Measurements from ENCODE around the gene CACNG4. TPM values are rescaled to one million over a fixed set of nuclear protein-coding genes. Genes with fewer than 3 reads are reported as not detected.
A peak's percentile ranks its signal among the peaks of the same experiment; 100 is the strongest.

Gene CACNG4
- total RNA-seq, 1 donor from 2014 or later = not detected

GRCh38 chr17:66975188-66975587 is 10.7 kb downstream of the CACNG4 start:
- Histone ChIP-seq H3K36me3 (no peaks in the 10 kb centered on the region), H3K4me1 (peaks cover 40% of the 10 kb centered on the region), H3K9me3 (replicated peaks) (no peaks in the 10 kb centered on the region), H3K27me3 (ENCODE audit: low read depth) (peaks cover 52% of the 10 kb centered on the region), H3K4me3 (no peak overlapping the region), H3K27ac (replicated peaks) (no peak overlapping the region)
- no peak for TF ChIP-seq CTCF (IDR thresholded peaks at IDR 0.05; ENCODE audit: borderline replicate concordance)
- DNase-seq = no peak
- intact Hi-C loops (cut with micrococcal nuclease) = no loop called here

GRCh38 chr17:66975614-66976378 is 11.3 kb downstream of the CACNG4 start:
- H3K36me3 ChIP-seq = no peaks in the 10 kb centered on the region
- TF ChIP-seq CTCF (IDR thresholded peaks at IDR 0.05; ENCODE audit: borderline replicate concordance) = no peak
- no peak overlapping the region for H3K27ac ChIP-seq (replicated peaks)
- peaks cover 40% of the 10 kb centered on the region for H3K4me1 ChIP-seq
- intact Hi-C loops (cut with micrococcal nuclease) = no loop called here
- H3K9me3 ChIP-seq (replicated peaks) = no peaks in the 10 kb centered on the region
- peak; percentile 39 for DNase-seq
- H3K4me3 ChIP-seq = no peak overlapping the region
- peaks cover 51% of the 10 kb centered on the region for H3K27me3 ChIP-seq (ENCODE audit: low read depth)

- peaks cover 46% of the 10 kb centered on the region for H3K27me3 ChIP-seq (ENCODE audit: low read depth)
- H3K27ac ChIP-seq (replicated peaks) = no peak overlapping the region
- H3K4me1 ChIP-seq = peaks cover 40% of the 10 kb centered on the region
- H3K9me3 ChIP-seq (replicated peaks) = no peaks in the 10 kb centered on the region
- intact Hi-C loops (cut with micrococcal nuclease) = no loop called here
- no peak for DNase-seq
- H3K4me3 ChIP-seq = no peak overlapping the region
- no peaks in the 10 kb centered on the region for H3K36me3 ChIP-seq
- TF ChIP-seq CTCF (IDR thresholded peaks at IDR 0.05; ENCODE audit: borderline replicate concordance) = no peak
These were observed 11.8 kb downstream of the CACNG4 start for GRCh38 chr17:66976379-66976663.

- Histone ChIP-seq H3K36me3 (no peaks in the 10 kb centered on the region), H3K27ac (replicated peaks) (no peak overlapping the region), H3K4me1 (peaks cover 40% of the 10 kb centered on the region), H3K27me3 (ENCODE audit: low read depth) (peaks cover 41% of the 10 kb centered on the region), H3K4me3 (no peak overlapping the region), H3K9me3 (replicated peaks) (no peaks in the 10 kb centered on the region)
- intact Hi-C loops (cut with micrococcal nuclease) = no loop called here
- TF ChIP-seq CTCF (IDR thresholded peaks at IDR 0.05; ENCODE audit: borderline replicate concordance) = no peak
- peak; percentile 21 for DNase-seq
These were observed 12.3 kb downstream of the CACNG4 start for GRCh38 chr17:66976781-66977201.

GRCh38 chr17:66978514-66979061 is 14.1 kb downstream of the CACNG4 start:
- intact Hi-C loops (cut with micrococcal nuclease) = no loop called here
- H3K9me3 ChIP-seq (replicated peaks) = no peaks in the 10 kb centered on the region

More at GRCh38 chr17:66978514-66979061, 14.1 kb downstream of the CACNG4 start:
- Histone ChIP-seq H3K27me3 (ENCODE audit: low read depth) (peaks cover 35% of the 10 kb centered on the region), H3K4me3 (no peak overlapping the region), H3K36me3 (no peaks in the 10 kb centered on the region), H3K27ac (replicated peaks) (peak overlapping the region; percentile 72), H3K4me1 (peaks cover 40% of the 10 kb centered on the region)
- DNase-seq = peak; percentile 81
- no peak for TF ChIP-seq CTCF (IDR thresholded peaks at IDR 0.05; ENCODE audit: borderline replicate concordance)
